ENCODE results near the gene DHRS2. TPM values are rescaled to one million over a fixed set of nuclear protein-coding genes. Genes with fewer than 3 reads are reported as not detected.

DHRS2 gene
- polyA plus RNA-seq, 1 experiment, result 0.09 TPM

GRCh38 chr14:23661542-23661941 is 25.4 kb downstream of the DHRS2 start:
- no peak overlapping the region for H3K27ac ChIP-seq (ENCODE audit: low read depth, low read length)
- POLR2A ChIA-PET, result no interaction called here
- H3K4me3 ChIP-seq (ENCODE audit: low read depth, low read length), result no peak overlapping the region
- TF ChIP-seq, protein P1, sequence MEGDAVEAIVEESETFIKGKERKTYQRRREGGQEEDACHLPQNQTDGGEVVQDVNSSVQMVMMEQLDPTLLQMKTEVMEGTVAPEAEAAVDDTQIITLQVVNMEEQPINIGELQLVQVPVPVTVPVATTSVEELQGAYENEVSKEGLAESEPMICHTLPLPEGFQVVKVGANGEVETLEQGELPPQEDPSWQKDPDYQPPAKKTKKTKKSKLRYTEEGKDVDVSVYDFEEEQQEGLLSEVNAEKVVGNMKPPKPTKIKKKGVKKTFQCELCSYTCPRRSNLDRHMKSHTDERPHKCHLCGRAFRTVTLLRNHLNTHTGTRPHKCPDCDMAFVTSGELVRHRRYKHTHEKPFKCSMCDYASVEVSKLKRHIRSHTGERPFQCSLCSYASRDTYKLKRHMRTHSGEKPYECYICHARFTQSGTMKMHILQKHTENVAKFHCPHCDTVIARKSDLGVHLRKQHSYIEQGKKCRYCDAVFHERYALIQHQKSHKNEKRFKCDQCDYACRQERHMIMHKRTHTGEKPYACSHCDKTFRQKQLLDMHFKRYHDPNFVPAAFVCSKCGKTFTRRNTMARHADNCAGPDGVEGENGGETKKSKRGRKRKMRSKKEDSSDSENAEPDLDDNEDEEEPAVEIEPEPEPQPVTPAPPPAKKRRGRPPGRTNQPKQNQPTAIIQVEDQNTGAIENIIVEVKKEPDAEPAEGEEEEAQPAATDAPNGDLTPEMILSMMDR (IDR thresholded peaks at IDR 0.05; ENCODE audit: low read depth, low read length), result no peak
- H3K27me3 ChIP-seq (ENCODE audit: control insufficient read depth, insufficient read depth, low read length), result peaks cover 5% of the 10 kb centered on the region
- no peak for DNase-seq (ENCODE audit: low read depth, low spot score)
- no peaks in the 10 kb centered on the region for H3K9me3 ChIP-seq (ENCODE audit: control insufficient read depth, insufficient read depth, low read length)
- CTCF ChIA-PET, result no interaction called here

DNA sequence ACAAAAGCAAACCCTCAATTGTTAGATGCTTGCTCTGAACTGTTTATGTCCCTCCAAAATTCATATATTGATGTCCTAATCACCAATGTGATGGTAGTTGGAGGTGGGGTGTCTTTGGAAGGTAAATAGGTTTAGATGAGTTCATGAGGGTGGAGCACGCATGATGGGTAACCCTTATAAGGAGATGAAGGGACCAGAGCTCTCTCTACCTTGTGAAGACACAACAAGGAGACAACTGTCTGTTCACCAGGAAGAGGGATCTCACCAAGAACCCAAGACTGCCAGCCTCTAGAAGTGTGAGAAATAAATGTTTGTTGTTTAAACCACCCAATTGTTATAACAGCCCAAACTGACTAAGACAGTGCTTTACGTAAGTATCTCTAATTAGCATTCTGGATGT is 27.0 kb downstream of the DHRS2 start:
- ChIA-PET POLR2A (no interaction called here), CTCF (interaction anchor here (1.0 to 1.1 kb wide), 2 partner anchors 31 to 74 kb away, joined by 3 read pairs; no protein-coding TSS in a partner anchor)
- TF ChIP-seq, protein P1 (IDR thresholded peaks at IDR 0.05; ENCODE audit: low read depth, low read length), result no peak
- Histone ChIP-seq H3K9me3 (ENCODE audit: control insufficient read depth, insufficient read depth, low read length) (no peaks in the 10 kb centered on the region), H3K27ac (ENCODE audit: low read depth, low read length) (no peak overlapping the region), H3K27me3 (ENCODE audit: control insufficient read depth, insufficient read depth, low read length) (peaks cover 8% of the 10 kb centered on the region), H3K4me3 (ENCODE audit: low read depth, low read length) (no peak overlapping the region)
- no peak for DNase-seq (ENCODE audit: low read depth, low spot score)

GRCh38 chr14:23663711-23664110 is 27.5 kb downstream of the DHRS2 start:
- Histone ChIP-seq H3K27me3 (ENCODE audit: control insufficient read depth, insufficient read depth, low read length) (peaks cover 10% of the 10 kb centered on the region), H3K9me3 (ENCODE audit: control insufficient read depth, insufficient read depth, low read length) (no peaks in the 10 kb centered on the region), H3K4me3 (ENCODE audit: low read depth, low read length) (no peak overlapping the region), H3K27ac (ENCODE audit: low read depth, low read length) (no peak overlapping the region)
- no peak for DNase-seq (ENCODE audit: low read depth, low spot score)
- ChIA-PET CTCF (interaction anchor here (0.6 to 1.1 kb wide), 2 partner anchors 32 to 268 kb away, joined by 3 read pairs; no protein-coding TSS in a partner anchor), POLR2A (no interaction called here)
- TF ChIP-seq, protein P1 (IDR thresholded peaks at IDR 0.05; ENCODE audit: low read depth, low read length), result no peak

- H3K27ac ChIP-seq (ENCODE audit: low read depth, low read length), result no peak overlapping the region
- no peak for DNase-seq (ENCODE audit: low read depth, low spot score)
- CTCF ChIA-PET, result interaction anchor here (0.6 to 1.1 kb wide), 2 partner anchors 33 to 267 kb away, joined by 3 read pairs; no protein-coding TSS in a partner anchor
- H3K9me3 ChIP-seq (ENCODE audit: control insufficient read depth, insufficient read depth, low read length), result no peaks in the 10 kb centered on the region
- H3K27me3 ChIP-seq (ENCODE audit: control insufficient read depth, insufficient read depth, low read length), result peaks cover 10% of the 10 kb centered on the region
- no peak overlapping the region for H3K4me3 ChIP-seq (ENCODE audit: low read depth, low read length)
- POLR2A ChIA-PET, result no interaction called here
- TF ChIP-seq, protein P1 (IDR thresholded peaks at IDR 0.05; ENCODE audit: low read depth, low read length), result no peak
Measured at GRCh38 chr14:23664207-23664885, 28.2 kb downstream of the DHRS2 start.

GRCh38 chr14:23665302-23666016 is 29.3 kb downstream of the DHRS2 start:
- Histone ChIP-seq H3K9me3 (ENCODE audit: control insufficient read depth, insufficient read depth, low read length) (no peaks in the 10 kb centered on the region), H3K4me3 (ENCODE audit: low read depth, low read length) (no peak overlapping the region), H3K27me3 (ENCODE audit: control insufficient read depth, insufficient read depth, low read length) (peaks cover 10% of the 10 kb centered on the region), H3K27ac (ENCODE audit: low read depth, low read length) (no peak overlapping the region)
- ChIA-PET POLR2A (no interaction called here), CTCF (interaction anchor here (0.7 to 2.3 kb wide), 13 partner anchors 10 to 1690 kb away, joined by 3 to 44 read pairs (median 3); no protein-coding TSS in a partner anchor)
- TF ChIP-seq, protein P1 (IDR thresholded peaks at IDR 0.05; ENCODE audit: low read depth, low read length), result no peak
- DNase-seq (ENCODE audit: low read depth, low spot score), result no peak
